T-helper 9 cell (primary cell): ENCODE measurements around the gene ANKHD1.
"Not testable (repeated sequence)": the region's sequence is repeated elsewhere in the genome, so short reads cannot be mapped to it uniquely, and the experiment has no call there.

Source experiments
- DNase-seq: peaks from one replicate; pipeline ENCODE4 v3.0.0-alpha.2; 2020

Gene ANKHD1

GRCh38 chr5:140427726-140428125 is 26.1 kb downstream of the ANKHD1 start:
- not testable (repeated sequence) for DNase-seq

GRCh38 chr5:140429724-140430123 is 28.1 kb downstream of the ANKHD1 start:
- DNase-seq = no peak

- no peak for DNase-seq
Observed at GRCh38 chr5:140432212-140432611, 30.6 kb downstream of the ANKHD1 start.

GRCh38 chr5:140432916-140433315 is 31.3 kb downstream of the ANKHD1 start:
- no peak for DNase-seq

- DNase-seq = not testable (repeated sequence)
Observed at GRCh38 chr5:140457368-140457767, 55.7 kb downstream of the ANKHD1 start.

GRCh38 chr5:140466981-140467742 is 65.5 kb downstream of the ANKHD1 start:
- no peak for DNase-seq

- no peak for DNase-seq
Observed at GRCh38 chr5:140468188-140468587, 66.6 kb downstream of the ANKHD1 start.

- DNase-seq = no peak
Observed at GRCh38 chr5:140469259-140469658, 67.6 kb downstream of the ANKHD1 start.

- DNase-seq = no peak
Observed at GRCh38 chr5:140480310-140481014, 78.8 kb downstream of the ANKHD1 start.

- DNase-seq = no peak
Observed at GRCh38 chr5:140481758-140482157, 80.1 kb downstream of the ANKHD1 start.

GRCh38 chr5:140483055-140483454 is 81.4 kb downstream of the ANKHD1 start:
- DNase-seq = no peak

- not testable (repeated sequence) for DNase-seq
Observed at GRCh38 chr5:140488141-140488540, 86.5 kb downstream of the ANKHD1 start.

- DNase-seq = no peak
Observed at GRCh38 chr5:140488914-140489313, 87.3 kb downstream of the ANKHD1 start.

GRCh38 chr5:140497897-140498296 is 96.3 kb downstream of the ANKHD1 start:
- no peak for DNase-seq

GRCh38 chr5:140498591-140498990 is 97.0 kb downstream of the ANKHD1 start:
- no peak for DNase-seq

- no peak for DNase-seq
Observed at GRCh38 chr5:140502834-140503233, 101.2 kb downstream of the ANKHD1 start.

- DNase-seq = no peak
Observed at GRCh38 chr5:140509898-140510297, 108.3 kb downstream of the ANKHD1 start.

GRCh38 chr5:140513124-140513523 is 111.5 kb downstream of the ANKHD1 start:
- DNase-seq = no peak

- DNase-seq = no peak
Observed at GRCh38 chr5:140524003-140524402, 122.4 kb downstream of the ANKHD1 start.

- no peak for DNase-seq
Observed at GRCh38 chr5:140540227-140540626, 138.6 kb downstream of the ANKHD1 start.

- DNase-seq = no peak
Observed at GRCh38 chr5:140542972-140543371, 141.3 kb downstream of the ANKHD1 start.

- no peak for DNase-seq
Observed at GRCh38 chr5:140544986-140545385, 143.4 kb downstream of the ANKHD1 start.

- no peak for DNase-seq
Observed at GRCh38 chr5:140545606-140546005, 144.0 kb downstream of the ANKHD1 start.

- no peak for DNase-seq
Observed at GRCh38 chr5:140546851-140547507, 145.3 kb downstream of the ANKHD1 start.
